ENCODE data around the gene S100A2. TPM values are rescaled to one million over a fixed set of nuclear protein-coding genes. Genes with fewer than 3 reads are reported as not detected.
A peak's percentile ranks its signal among the peaks of the same experiment; 100 is the strongest.

The S100A2 gene
- 15.4 to 22.2 TPM (median 18.9 TPM) in 3 replicates for total RNA-seq
- long read RNA-seq, transcript S100A2-202 (3 exons, 998 nt) = major isoform, 6 of 10 reads
- long read RNA-seq, partial matches to known transcripts = 0 of 10 reads
- long read RNA-seq, other reads (novel, unspliced or antisense) = 1 of 10 reads

- DNase-seq (ENCODE audit: low spot score) = no peak
- Mint-ChIP-seq H3K36me3 (ENCODE audit: low read depth) (no peaks in the 10 kb centered on the region), H3K4me1 (ENCODE audit: low read depth) (peaks cover 54% of the 10 kb centered on the region), H3K9me3 (ENCODE audit: low read depth) (no peaks in the 10 kb centered on the region), H3K4me3 (ENCODE audit: unreplicated experiment) (peak within 1 kb of the TSS; percentile 56), H3K27me3 (ENCODE audit: low read depth) (no peaks in the 10 kb centered on the region), H3K27ac (ENCODE audit: unreplicated experiment) (peak within 1 kb of the TSS; percentile 100)
- TF ChIP-seq, protein P1, sequence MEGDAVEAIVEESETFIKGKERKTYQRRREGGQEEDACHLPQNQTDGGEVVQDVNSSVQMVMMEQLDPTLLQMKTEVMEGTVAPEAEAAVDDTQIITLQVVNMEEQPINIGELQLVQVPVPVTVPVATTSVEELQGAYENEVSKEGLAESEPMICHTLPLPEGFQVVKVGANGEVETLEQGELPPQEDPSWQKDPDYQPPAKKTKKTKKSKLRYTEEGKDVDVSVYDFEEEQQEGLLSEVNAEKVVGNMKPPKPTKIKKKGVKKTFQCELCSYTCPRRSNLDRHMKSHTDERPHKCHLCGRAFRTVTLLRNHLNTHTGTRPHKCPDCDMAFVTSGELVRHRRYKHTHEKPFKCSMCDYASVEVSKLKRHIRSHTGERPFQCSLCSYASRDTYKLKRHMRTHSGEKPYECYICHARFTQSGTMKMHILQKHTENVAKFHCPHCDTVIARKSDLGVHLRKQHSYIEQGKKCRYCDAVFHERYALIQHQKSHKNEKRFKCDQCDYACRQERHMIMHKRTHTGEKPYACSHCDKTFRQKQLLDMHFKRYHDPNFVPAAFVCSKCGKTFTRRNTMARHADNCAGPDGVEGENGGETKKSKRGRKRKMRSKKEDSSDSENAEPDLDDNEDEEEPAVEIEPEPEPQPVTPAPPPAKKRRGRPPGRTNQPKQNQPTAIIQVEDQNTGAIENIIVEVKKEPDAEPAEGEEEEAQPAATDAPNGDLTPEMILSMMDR (IDR thresholded peaks at IDR 0.05) = no peak
Observed at GRCh38 chr1:153565529-153566374, at the start of gene S100A2. Gene S100A2, minus strand, starts transcription at chr1:153565844. Its CDS starts 1,967 bp downstream, at chr1:153563877.

DNA sequence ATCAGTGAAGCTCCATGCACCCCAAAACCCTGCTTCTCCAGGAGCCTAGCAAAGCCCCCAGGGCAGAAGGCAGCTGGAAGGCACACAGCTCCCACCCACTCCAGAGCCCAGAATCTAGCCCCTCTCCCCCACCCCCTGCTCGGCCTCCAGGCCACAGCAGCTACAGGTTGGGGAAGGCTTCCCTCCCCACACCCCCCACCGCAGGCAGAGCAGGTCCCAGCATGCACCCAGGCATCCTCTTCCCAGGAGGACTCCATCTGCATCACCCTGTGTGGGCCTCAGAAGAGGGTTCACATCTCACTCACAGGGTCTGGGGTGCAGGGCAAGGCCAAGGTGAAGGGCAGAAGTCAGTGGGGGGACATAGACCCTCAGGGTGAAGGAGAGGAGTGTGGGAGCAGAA lies 49.8 kb upstream of the S100A2 start:
- no peaks in the 10 kb centered on the region for H3K9me3 Mint-ChIP-seq (ENCODE audit: low read depth)
- no peak overlapping the region for H3K27ac Mint-ChIP-seq (ENCODE audit: unreplicated experiment)
- H3K4me1 Mint-ChIP-seq (ENCODE audit: low read depth) = peaks cover 29% of the 10 kb centered on the region
- H3K4me3 Mint-ChIP-seq (ENCODE audit: unreplicated experiment) = no peak overlapping the region
- no peaks in the 10 kb centered on the region for H3K27me3 Mint-ChIP-seq (ENCODE audit: low read depth)
- DNase-seq (ENCODE audit: low spot score) = no peak
- H3K36me3 Mint-ChIP-seq (ENCODE audit: low read depth) = peaks cover 7% of the 10 kb centered on the region
- TF ChIP-seq, protein P1 (IDR thresholded peaks at IDR 0.05) = no peak

DNA sequence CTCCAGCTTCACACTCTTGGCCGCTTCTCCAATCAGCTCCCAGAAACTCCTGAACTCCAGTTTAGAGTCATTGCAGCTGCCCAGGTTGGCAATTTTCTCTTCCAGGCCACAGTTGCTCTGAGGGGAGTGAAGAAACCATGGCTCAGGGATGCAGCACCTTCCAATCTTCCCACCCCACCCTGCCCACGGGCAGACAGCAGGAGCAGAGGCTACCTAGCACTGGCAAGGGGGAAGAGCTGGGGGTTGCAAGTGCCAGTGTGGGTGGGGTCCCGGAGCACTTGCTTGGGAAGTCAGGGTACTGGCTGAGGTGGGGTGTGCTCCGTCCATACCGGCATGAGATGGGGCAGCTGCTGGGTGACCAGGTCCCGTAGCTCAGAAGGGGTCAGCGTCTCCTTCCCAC lies 49.3 kb upstream of the S100A2 start:
- H3K27ac Mint-ChIP-seq (ENCODE audit: unreplicated experiment) = no peak overlapping the region
- peaks cover 34% of the 10 kb centered on the region for H3K4me1 Mint-ChIP-seq (ENCODE audit: low read depth)
- H3K4me3 Mint-ChIP-seq (ENCODE audit: unreplicated experiment) = no peak overlapping the region

GRCh38 chr1:153614189-153614900 lies 48.7 kb upstream of the S100A2 start:
- Mint-ChIP-seq H3K36me3 (ENCODE audit: low read depth) (peaks cover 3% of the 10 kb centered on the region), H3K4me3 (ENCODE audit: unreplicated experiment) (no peak overlapping the region), H3K27ac (ENCODE audit: unreplicated experiment) (no peak overlapping the region), H3K27me3 (ENCODE audit: low read depth) (no peaks in the 10 kb centered on the region), H3K9me3 (ENCODE audit: low read depth) (no peaks in the 10 kb centered on the region), H3K4me1 (ENCODE audit: low read depth) (peaks cover 40% of the 10 kb centered on the region)
- DNase-seq (ENCODE audit: low spot score) = no peak
- TF ChIP-seq, protein P1 (IDR thresholded peaks at IDR 0.05) = no peak

More for the DNA sequence above, 49.3 kb upstream of the S100A2 start:
- H3K36me3 Mint-ChIP-seq (ENCODE audit: low read depth) = peaks cover 7% of the 10 kb centered on the region
- DNase-seq (ENCODE audit: low spot score) = no peak
- no peaks in the 10 kb centered on the region for H3K9me3 Mint-ChIP-seq (ENCODE audit: low read depth)
- TF ChIP-seq, protein P1 (IDR thresholded peaks at IDR 0.05) = no peak
- H3K27me3 Mint-ChIP-seq (ENCODE audit: low read depth) = no peaks in the 10 kb centered on the region

DNA sequence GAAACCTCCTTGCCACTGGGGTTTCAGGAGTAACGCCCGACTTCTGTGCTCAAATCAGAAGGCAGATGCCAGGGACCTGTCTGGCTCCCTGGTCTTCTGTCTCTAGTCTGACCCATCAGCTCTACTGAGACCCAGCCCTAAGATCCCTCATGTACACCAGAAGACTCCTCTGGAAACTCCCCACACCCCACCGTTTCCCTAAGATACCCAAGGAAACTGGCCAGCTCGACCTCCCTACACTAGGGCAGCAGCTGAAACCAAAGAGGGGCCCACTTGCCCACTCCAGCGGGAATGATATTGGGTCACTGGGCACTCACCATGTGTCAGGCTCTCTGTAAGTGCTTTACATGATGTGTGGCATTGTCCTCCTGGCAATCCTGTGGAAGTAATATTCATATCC lies 47.8 kb upstream of the S100A2 start:
- Mint-ChIP-seq H3K4me3 (ENCODE audit: unreplicated experiment) (peak overlapping the region; percentile 90), H3K27ac (ENCODE audit: unreplicated experiment) (no peak overlapping the region), H3K36me3 (ENCODE audit: low read depth) (no peaks in the 10 kb centered on the region), H3K27me3 (ENCODE audit: low read depth) (no peaks in the 10 kb centered on the region), H3K9me3 (ENCODE audit: low read depth) (no peaks in the 10 kb centered on the region), H3K4me1 (ENCODE audit: low read depth) (peaks cover 49% of the 10 kb centered on the region)
- DNase-seq (ENCODE audit: low spot score) = no peak
- TF ChIP-seq, protein P1 (IDR thresholded peaks at IDR 0.05) = no peak
